ENCODE data around the gene PGC. TPM values are rescaled to one million over a fixed set of nuclear protein-coding genes. Genes with fewer than 3 reads are reported as not detected.

Gene PGC
- polyA plus RNA-seq (ENCODE audit: insufficient read length) = not detected
- long read RNA-seq, donor 1 = 0 reads
- long read RNA-seq, donor 2 = 0 reads
- long read RNA-seq, donor 3 = 0 reads
- long read RNA-seq, donor 4 = 0 reads
- long read RNA-seq, donor 5 = 0 reads
- long read RNA-seq, donor 6 = 0 reads
- long read RNA-seq, donor 7 = 0 reads
- long read RNA-seq, donor 8 = 0 reads

DNA sequence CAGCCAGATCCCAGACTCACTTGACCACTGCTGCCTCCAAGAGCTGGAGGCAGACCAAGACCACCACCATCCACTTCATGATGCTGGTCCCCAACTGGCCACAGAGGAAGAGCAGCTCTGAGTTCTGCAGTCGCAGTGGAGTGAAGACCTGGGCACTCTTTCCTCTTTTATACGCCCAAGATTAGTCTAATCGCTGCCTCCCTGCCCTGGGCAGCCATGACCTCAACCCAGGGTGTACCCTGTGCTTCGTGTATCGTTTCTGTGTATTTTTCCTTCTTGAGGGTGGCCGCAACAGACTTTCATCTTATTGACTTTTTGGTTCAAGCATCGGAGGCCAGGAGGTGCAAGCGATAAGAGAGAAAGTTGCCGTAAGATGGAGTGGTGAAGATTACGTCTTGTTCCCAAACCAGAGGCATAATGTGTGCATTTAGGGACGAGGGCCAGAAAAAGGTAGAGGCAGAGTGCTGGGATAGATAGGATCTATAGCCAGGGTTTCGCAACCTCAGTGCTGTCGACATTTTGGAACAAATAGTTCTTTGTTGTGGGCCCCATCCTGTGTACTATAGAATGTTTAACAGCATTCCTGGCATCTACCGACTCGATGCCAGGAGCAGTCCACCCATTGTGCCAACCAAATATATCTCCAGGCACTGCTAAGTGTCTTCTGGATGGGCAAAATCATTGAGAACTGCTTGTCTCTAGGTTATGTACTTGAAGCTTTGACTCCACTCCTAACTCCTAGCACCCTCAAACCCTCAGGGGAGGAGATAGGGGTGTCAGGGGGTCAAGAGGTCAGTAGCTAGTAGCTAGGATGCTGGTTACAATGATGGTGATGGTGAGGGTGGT, at the start of gene PGC:
Gene PGC (minus strand): TSS at position 142 of the 846 bp plus-strand sequence. CDS start 63 bp downstream, at position 79.
- DNase-seq = no peak

GRCh38 chr6:41796474-41796873, 49.3 kb upstream of the PGC start:
- no peak for DNase-seq

DNA sequence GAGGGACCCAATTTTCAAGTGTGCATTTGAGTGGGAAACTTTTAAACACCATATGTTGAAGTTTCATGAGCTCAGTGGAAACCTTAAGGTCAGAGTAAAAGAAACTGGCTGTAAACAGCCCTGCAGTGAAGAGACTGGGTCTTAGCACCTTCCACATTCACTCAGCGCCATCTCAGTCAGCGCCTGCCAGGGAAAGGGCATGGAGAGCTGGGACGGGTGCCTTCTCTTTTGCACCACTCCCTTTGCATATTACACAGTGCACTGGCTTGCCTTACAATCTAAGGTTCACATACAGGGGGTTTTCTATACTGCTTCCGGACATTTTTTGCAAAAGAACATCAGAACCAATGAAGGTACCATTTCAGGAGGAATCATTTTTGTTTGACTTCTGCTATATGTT, 44.8 kb upstream of the PGC start:
- no peak for DNase-seq

GRCh38 chr6:41791305-41791704, 44.1 kb upstream of the PGC start:
- no peak for DNase-seq

DNA sequence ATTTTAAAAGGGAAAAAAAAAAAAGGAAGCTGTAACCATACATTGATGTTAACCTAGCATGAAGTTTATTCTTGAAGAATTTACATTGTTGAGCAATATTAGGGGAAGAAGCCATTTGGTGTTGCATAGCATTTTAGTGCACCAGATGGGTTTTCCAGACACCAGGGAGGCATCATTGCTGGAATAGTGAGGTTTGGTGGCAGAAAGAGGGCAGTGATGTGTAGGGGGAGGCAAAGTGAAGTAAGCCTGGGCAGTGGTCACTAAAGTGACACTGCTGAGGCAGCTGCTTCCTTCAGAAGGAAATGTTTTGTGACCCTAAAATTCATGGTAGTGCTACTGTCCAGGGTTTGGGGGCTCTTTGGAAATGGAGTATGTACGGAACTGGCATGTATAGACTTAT, 42.8 kb upstream of the PGC start:
- no peak for DNase-seq

DNA sequence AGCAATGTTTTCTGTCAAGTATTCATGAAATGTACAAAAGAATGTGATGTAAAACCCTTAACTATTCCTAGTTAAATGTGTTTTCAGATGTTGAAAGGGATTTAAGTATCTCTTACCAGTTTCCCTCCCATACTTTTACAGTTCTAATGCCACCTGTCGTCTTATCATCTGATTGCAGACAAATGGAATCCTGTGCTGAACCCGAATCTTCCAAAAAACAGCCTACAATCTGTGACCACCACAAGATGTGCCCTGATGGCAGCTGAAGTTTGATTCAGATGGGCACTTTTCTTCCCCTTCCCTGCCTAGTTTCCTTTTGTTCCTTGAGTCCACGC, 42.2 kb upstream of the PGC start:
- DNase-seq = no peak

GRCh38 chr6:41787219-41787917, 40.2 kb upstream of the PGC start, which contains the start of gene TOMM6:
TOMM6 (plus strand) TSS chr6:41787694; CDS start chr6:41787698, 4 bp downstream.
- DNase-seq = peak; percentile 94

GRCh38 chr6:41786451-41787218, 39.4 kb upstream of the PGC start:
- DNase-seq = peak; percentile 89

GRCh38 chr6:41785689-41786450, 38.7 kb upstream of the PGC start:
- DNase-seq = peak; percentile 27

DNA sequence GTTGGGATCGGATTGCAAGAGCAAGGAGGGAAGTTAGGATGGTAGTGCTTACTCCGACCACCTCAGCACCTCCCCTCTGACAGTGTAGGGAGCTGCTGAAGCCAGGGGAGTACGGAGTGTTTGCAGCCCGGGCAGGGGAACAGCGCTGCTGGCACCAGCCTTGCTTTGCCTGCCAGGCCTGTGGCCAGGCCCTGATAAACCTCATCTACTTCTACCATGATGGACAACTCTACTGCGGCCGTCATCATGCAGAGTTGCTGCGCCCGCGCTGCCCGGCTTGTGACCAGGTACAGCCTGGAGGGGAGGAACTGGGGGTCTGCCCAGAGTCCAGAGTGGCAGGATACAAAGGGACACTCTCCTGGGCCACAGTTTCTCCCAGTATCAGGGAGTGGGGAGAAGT, 38.1 kb upstream of the PGC start:
- DNase-seq = no peak

- no peak for DNase-seq
These were observed 37.5 kb upstream of the PGC start for GRCh38 chr6:41784581-41785171.

GRCh38 chr6:41783106-41783780, 36.0 kb upstream of the PGC start:
- DNase-seq = no peak

GRCh38 chr6:41781366-41781730, 34.2 kb upstream of the PGC start:
- no peak for DNase-seq

DNA sequence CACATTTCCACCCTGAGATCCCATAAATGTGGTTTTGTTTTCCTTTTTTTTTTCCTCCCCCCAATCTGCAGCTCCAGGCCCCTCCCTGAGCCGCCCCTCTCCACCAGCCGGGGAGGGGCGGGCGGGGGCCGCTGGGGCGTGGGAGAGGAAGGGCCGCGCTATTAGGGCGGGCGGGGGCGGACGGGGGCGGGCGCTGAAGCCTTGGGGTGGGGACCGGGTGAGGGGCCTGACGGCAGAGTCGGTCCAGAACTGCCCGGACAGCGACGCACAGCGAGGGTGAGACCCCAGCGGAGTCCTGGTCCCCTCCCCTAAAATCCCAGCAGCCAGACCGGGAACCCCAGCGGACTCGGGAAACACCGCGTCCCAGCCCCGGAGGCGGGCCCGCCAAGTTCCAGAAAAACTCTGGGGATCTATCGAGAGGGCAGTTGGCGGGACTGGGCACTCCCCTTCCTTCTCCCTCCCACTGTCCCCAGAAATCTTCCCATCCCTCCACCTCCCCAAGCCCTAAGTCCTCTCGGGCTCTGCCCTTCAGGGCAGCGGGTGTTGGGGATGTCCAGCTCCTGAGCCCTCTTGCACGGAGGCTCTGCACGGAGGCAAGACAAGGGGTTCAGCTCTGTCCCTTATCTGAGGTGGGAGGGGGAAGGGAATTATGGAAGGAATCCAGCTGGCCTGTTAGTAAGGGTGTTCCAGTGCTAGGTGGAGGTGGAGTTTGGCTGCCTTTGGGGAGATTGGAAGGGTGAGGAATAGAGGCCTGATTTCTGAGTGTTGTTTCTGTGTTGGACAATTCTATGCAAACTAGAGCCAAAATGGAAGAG, 33.6 kb upstream of the PGC start, which contains the start of gene PRICKLE4:
Gene PRICKLE4 (plus strand): TSS at position 232 of the 815 bp plus-strand sequence. CDS start 2,692 bp downstream, outside the sequence.
- DNase-seq = no peak

GRCh38 chr6:41779788-41780550, 32.8 kb upstream of the PGC start, which contains the start of gene FRS3:
FRS3 (minus strand) TSS chr6:41779900; CDS start chr6:41776987, 2,913 bp downstream.
- DNase-seq = peak; percentile 95

GRCh38 chr6:41779336-41779735, 32.1 kb upstream of the PGC start:
- no peak for DNase-seq

DNA sequence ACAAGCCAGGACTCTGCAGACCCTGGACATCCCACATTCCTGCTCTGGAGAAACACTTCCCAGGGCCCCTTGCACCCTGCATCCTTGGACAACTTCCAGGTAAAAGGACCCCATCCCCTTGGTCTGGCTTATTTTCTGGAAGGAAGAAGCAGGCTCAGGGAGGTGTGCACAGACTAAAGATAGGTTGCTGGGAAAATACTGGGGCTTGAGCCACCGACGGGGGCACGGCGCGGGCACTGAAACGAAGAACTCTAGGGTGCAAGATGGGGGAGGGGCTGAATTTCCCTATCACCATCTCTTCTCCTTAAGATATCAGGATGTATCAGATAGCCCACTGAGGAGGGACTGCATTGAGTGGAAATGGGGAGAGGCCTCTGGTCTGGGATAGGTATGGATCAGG, 31.7 kb upstream of the PGC start:
- DNase-seq = no peak

DNA sequence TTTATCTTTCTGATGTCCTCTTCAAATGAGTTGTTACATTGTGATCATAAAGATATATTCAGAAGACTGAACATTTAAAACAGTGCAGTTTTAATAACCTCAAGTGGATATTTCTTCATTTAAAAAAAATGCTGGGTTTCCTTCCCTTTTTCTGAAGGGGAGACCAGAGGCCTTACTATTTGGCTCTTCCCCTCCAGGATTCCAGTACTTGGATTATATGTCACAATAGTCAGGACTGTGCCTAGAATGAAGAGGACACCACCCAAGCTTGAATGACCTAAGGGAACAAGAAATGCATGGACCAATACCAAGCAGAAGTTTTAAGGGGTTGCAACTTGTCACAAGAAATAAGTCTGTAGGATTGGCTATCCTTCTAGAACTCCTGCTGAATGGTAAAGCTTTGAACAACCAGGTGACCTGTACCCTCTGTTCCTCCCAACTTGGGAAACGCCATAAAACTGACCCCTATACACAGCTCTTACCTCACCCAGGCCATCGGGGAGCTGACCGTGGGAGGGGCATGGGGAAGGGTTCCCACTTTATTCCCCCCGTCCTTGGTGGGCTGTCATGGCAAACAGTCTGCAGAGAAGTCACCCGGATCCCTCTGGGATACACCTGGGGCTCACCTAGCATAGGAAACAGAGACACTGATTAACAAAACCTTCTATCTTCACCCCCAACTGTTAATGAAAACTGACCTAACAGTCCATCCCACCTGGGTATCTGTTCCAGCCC, 30.5 kb upstream of the PGC start:
- DNase-seq = no peak
